Epithelial cell of umbilical artery (primary cell): ENCODE results near the gene TMEM129. TPM values are rescaled to one million over a fixed set of nuclear protein-coding genes. Genes with fewer than 3 reads are reported as not detected.

Source experiments
- total RNA-seq: library from RNA; depleted of rRNA; stranded (reverse); fragments of >200 nt; gene quantifications from 2 replicates; pipeline ENCODE4 v1.2.3, GENCODE V29; 2014

The TMEM129 gene
- total RNA-seq = 20.5 and 27.6 TPM in 2 replicates

GRCh38 chr4:1721003-1721665 is at the start of gene TMEM129, which contains the start of gene TACC3:
Gene TMEM129 (minus strand): TSS chr4:1721323. CDS start chr4:1720837, 486 bp downstream.
Gene TACC3 (plus strand): TSS chr4:1721521. CDS start chr4:1723422, 1,901 bp downstream.

GRCh38 chr4:1712216-1713002 is 8.7 kb downstream of the TMEM129 start, which contains the start of gene SLBP:
Gene SLBP (minus strand): TSS chr4:1712319. CDS start chr4:1712188, 131 bp downstream.

GRCh38 chr4:1683736-1684505 is 37.2 kb downstream of the TMEM129 start, which contains the start of gene FAM53A:
Gene FAM53A (minus strand): TSS chr4:1684313. CDS start chr4:1668741, 15,572 bp downstream.

Other genes with a start within 250 kb of the TMEM129 start
- gene FAM53A, start 37.0 kb downstream of the TMEM129 start, total RNA-seq = 0.65 and 2.1 TPM in 2 replicates
- gene SLBP, start 9.0 kb downstream of the TMEM129 start, total RNA-seq = 68.5 and 106 TPM in 2 replicates
- gene TACC3, start 198 bp upstream of the TMEM129 start, total RNA-seq = 18.8 and 20.8 TPM in 2 replicates
- 0.30 and 1.9 TPM in 2 replicates for gene FGFR3, start 72.0 kb upstream of the TMEM129 start, total RNA-seq
- 101 and 103 TPM in 2 replicates for gene LETM1, start 134.8 kb upstream of the TMEM129 start, total RNA-seq
- 55.2 and 79.6 TPM in 2 replicates for gene NSD2, start 150.1 kb upstream of the TMEM129 start, total RNA-seq